ENCODE measurements around the gene FNDC3B. TPM values are rescaled to one million over a fixed set of nuclear protein-coding genes. Genes with fewer than 3 reads are reported as not detected.

The FNDC3B gene
- total RNA-seq, 1 donor: 221 TPM

- no peak overlapping the region for H3K4me3 ChIP-seq (ENCODE audit: low read depth, low read length)
- no peak for DNase-seq (ENCODE audit: low read depth)
- TF ChIP-seq, protein P1, sequence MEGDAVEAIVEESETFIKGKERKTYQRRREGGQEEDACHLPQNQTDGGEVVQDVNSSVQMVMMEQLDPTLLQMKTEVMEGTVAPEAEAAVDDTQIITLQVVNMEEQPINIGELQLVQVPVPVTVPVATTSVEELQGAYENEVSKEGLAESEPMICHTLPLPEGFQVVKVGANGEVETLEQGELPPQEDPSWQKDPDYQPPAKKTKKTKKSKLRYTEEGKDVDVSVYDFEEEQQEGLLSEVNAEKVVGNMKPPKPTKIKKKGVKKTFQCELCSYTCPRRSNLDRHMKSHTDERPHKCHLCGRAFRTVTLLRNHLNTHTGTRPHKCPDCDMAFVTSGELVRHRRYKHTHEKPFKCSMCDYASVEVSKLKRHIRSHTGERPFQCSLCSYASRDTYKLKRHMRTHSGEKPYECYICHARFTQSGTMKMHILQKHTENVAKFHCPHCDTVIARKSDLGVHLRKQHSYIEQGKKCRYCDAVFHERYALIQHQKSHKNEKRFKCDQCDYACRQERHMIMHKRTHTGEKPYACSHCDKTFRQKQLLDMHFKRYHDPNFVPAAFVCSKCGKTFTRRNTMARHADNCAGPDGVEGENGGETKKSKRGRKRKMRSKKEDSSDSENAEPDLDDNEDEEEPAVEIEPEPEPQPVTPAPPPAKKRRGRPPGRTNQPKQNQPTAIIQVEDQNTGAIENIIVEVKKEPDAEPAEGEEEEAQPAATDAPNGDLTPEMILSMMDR (IDR thresholded peaks at IDR 0.05; ENCODE audit: insufficient read depth, low read depth, low read length): no peak
These were observed 40.1 kb downstream of the FNDC3B start for GRCh38 chr3:172079326-172079976.

DNA sequence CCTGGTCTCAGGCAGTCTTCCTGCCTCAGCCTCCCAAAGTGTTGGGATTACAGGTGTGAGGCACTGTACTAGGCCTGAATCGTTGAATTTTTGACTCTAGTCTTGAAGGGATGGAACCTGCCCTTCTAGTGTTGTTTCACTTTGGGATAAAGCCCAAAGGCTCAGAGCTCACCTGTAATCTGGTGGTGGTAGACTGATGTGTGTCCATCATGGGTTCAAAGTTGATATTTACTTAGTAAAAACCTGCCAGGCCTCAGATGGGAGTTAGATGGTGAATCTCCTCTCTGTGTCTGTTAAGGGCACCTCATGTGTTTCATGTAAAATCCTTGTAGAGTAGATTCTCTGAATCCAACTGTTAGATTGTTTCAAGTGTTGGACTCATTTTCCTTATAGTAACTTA is 41.1 kb downstream of the FNDC3B start:
- H3K4me3 ChIP-seq (ENCODE audit: low read depth, low read length): no peak overlapping the region
- TF ChIP-seq, protein P1 (IDR thresholded peaks at IDR 0.05; ENCODE audit: insufficient read depth, low read depth, low read length): no peak
- no peak for DNase-seq (ENCODE audit: low read depth)

GRCh38 chr3:172082269-172082668 is 42.9 kb downstream of the FNDC3B start:
- TF ChIP-seq, protein P1 (IDR thresholded peaks at IDR 0.05; ENCODE audit: insufficient read depth, low read depth, low read length): no peak
- H3K4me3 ChIP-seq (ENCODE audit: low read depth, low read length): no peak overlapping the region
- peak; percentile 96 for DNase-seq (ENCODE audit: low read depth)

GRCh38 chr3:172082820-172083513 is 43.6 kb downstream of the FNDC3B start:
- no peak overlapping the region for H3K4me3 ChIP-seq (ENCODE audit: low read depth, low read length)
- TF ChIP-seq, protein P1 (IDR thresholded peaks at IDR 0.05; ENCODE audit: insufficient read depth, low read depth, low read length): no peak
- no peak for DNase-seq (ENCODE audit: low read depth)

- no peak for DNase-seq (ENCODE audit: low read depth)
- TF ChIP-seq, protein P1 (IDR thresholded peaks at IDR 0.05; ENCODE audit: insufficient read depth, low read depth, low read length): no peak
- H3K4me3 ChIP-seq (ENCODE audit: low read depth, low read length): no peak overlapping the region
These were observed 44.6 kb downstream of the FNDC3B start for GRCh38 chr3:172083995-172084409.

DNA sequence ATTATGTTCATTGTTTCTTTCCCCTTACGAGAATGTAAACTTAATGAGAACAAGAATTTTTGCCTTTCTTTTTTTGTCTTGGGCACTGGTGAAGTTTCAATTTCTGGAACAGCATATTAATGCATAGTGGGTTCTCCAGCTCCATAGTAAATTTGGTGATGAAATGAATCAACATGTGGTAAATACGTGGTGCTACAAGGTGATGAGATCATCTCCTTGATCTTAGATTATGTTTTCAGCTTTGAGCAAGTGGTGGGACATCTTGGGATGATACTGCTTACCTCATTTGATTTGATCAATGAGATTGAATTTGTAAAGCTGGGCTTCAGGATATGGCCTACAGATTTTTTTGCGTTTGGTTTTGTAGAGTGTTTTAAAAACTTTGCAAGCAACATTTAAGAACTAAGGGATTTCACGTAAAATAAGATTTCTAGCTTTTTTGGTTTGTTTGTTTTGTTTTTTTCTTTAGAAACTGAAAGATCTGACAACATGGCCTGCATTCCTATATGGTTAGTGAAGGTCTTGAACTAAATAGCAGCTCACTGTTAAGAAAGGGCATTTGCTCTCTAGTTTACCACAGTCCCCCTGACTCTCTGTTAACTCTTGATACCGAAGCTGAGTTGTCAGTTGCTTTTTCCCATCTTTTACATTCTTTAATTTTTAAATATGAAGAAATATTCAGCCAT is 45.6 kb downstream of the FNDC3B start:
- TF ChIP-seq, protein P1 (IDR thresholded peaks at IDR 0.05; ENCODE audit: insufficient read depth, low read depth, low read length): no peak
- no peak overlapping the region for H3K4me3 ChIP-seq (ENCODE audit: low read depth, low read length)
- peak; percentile 58 for DNase-seq (ENCODE audit: low read depth)
